Limb (tissue), 2 donors: Measurements from ENCODE around the gene EYA4.
"Not testable (repeated sequence)": the region's sequence is repeated elsewhere in the genome, so short reads cannot be mapped to it uniquely, and the experiment has no call there.

Source experiments
- DNase-seq, 2 donors: peaks; one replicate each; pipeline ENCODE4 v3.0.0-alpha.2; 2016; ENCODE audit errors: extremely low spot score in 2 of 2

EYA4 gene

GRCh38 chr6:133396984-133397348, 155.8 kb downstream of the EYA4 start:
- no peak for DNase-seq

DNA sequence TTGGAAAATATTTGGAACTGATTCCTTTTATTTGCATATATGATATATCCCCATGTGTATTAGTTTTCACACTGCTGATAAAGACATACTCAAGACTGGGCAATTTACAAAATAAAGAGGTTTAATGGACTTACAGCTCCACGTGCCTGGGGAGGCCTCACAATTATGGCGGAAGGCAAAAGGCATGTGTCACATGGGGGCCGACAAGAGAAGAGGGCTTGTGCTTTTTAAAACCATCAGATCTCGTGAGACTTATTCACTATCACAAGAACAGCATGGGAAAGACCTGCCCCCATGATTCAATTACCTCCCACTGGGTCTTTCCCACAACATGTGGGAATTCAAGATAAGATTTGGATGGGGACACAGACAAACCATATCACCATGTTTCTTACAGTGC, 156.4 kb downstream of the EYA4 start:
- DNase-seq, result not testable (repeated sequence)

DNA sequence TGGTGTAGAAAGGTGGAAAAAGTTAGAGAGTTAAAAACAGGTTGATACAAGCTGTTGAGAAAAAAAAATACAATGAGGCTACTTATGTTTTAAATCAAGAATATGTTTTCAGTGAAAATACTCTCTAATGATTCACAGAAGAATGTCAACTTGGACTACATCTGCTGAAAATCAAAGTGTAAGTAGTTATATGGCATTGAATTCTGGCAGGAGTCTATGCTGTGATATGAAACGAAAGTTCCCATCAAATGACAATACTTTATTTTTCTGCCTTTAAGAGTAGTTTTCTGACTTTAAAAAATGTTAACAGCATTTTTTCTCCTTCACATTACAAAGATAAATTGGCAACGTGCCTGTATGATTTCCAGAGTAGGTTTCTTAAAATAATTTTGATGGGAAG, 158.3 kb downstream of the EYA4 start:
- no peak for DNase-seq

GRCh38 chr6:133404151-133404550, 163.0 kb downstream of the EYA4 start:
- no peak for DNase-seq

GRCh38 chr6:133404728-133405127, 163.6 kb downstream of the EYA4 start:
- no peak for DNase-seq

DNA sequence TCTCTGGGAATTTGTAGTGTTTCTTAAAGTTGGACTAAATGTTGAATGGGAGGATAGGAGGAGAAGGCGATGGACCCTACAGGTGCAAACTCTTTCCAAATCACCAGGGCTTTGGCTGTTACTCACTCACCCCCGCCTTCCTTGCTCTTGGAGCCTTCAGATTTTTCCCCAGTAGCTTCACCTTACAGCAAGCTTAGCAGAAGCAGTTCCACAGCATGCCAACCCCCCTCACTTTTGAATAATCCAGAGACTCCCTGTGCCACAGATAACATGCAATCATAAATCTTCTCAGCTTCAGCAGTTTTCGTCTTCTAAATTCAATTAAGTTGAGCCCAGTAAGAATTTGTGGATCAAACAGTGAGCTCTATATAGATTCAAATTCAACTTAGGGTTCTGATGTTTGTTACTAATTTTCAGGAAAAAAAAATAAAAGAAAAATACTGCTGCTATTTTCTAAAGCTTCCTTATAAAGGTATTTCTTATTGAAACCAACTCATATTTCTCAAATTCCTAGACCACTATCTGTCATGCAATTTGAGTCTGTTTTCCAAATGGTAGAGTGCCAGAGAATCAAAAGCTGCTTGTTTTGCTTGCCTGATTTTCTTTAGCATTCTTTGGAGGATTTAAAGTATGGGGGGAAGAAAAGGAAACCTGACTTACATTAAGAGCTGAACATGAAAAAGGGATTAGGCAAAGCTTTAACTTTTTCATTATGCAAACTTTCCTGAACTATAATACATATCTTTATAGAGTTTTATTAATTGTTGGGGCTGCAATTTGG, 166.4 kb downstream of the EYA4 start:
- DNase-seq, result no peak

GRCh38 chr6:133408132-133408531, 167.0 kb downstream of the EYA4 start:
- no peak for DNase-seq

GRCh38 chr6:133408543-133408942, 167.4 kb downstream of the EYA4 start:
- DNase-seq, result no peak

DNA sequence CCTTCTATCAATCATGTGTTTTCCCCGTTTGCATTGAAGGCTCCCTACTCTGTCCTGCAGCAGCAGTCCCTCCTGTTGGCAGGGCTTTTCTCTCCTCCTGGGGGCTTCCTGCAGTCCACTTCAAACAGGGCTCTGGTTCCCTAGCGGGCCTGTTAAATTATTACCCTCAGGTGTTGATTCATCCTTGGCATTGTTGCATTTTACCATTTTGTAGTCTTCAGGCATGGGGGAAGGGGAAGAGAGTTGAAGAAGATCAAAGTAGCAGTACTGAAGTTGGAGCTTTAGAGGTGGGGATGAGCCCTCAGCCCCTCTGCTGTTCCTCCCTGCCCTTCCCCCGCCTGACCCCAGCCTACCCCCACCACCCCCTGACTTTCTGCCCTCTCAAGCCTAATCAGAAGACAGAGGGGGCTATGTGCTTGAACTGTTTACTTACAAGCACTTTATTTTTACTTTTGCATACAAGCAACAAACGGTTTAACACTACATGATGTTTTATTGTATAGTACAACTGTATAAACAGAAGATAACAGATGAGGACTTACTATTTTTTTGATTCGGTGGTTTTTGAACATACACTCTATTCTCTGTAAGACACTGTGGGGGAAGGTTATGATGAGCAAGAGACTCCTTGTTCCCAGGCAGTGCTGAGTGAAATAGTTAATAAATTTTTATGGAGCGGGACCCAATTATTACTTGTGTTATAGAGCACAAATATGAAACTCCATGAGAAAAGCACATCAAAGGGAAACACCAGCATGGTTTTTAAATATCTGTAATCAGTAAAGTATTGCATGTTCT, 169.7 kb downstream of the EYA4 start:
- no peak for DNase-seq

- DNase-seq, result no peak
These were observed 170.6 kb downstream of the EYA4 start for GRCh38 chr6:133411757-133412156.

DNA sequence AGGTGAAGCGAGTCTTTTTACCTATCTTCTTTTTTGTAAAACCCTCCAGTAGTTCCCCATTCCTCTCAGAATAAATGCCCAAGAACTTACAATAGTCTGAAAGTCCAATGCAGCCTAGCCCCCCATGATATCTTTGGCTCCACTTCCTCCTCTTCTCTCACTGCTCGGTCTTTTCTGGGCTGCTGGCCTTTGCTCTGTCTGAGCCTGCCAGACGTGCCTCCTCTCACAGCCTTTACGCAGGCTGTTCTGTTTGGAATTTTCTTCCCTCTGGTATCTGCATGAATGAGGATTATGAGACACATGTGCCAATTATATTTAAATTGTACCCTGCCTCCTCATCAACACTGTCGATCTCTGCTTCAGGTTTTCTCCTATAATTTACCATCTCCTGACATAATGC, 174.1 kb downstream of the EYA4 start:
- no peak for DNase-seq

GRCh38 chr6:133418108-133418507, 177.0 kb downstream of the EYA4 start:
- no peak for DNase-seq

GRCh38 chr6:133423242-133423641, 182.1 kb downstream of the EYA4 start:
- DNase-seq, result no peak

DNA sequence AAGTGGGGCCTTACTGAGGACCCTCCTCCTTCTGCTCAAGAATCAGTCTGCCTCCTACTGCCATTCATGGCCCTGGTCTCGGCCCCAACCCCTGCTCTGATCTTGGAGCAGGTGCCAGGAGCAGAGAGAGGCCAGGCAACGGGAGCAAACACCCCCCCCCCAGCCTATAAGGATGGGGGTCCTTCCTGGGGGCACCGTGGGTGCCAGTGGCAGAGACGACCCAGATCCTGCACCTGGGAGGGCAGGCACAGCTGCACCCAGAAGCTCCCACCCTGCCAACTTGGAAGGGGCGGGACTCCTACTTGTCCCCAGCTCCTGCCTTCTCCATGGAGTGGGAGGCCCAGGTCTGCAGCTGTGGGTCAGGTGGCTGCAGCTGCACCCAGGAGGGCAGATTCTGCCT, 183.2 kb downstream of the EYA4 start:
- no peak for DNase-seq

GRCh38 chr6:133426038-133426437, 184.9 kb downstream of the EYA4 start:
- DNase-seq, result no peak

GRCh38 chr6:133428295-133428694, 187.1 kb downstream of the EYA4 start:
- DNase-seq, result no peak

DNA sequence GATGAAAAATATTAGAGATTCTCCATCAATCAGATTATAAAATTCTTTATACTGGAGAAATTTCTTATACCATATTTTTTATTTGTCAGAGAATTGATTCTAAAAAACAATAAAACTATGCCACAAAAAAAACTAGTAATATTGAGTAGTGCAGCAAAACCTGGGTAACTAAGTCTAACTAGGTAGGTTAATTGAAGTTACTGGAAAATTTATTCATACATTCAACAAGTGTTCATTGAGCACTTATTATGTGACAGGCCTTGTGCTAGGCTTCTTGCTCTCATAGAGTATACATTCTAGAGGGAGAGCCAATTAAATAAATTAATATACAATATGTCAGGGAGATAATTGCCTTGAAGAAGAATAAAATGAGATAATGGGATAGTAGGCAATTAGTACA, 189.4 kb downstream of the EYA4 start:
- no peak for DNase-seq

DNA sequence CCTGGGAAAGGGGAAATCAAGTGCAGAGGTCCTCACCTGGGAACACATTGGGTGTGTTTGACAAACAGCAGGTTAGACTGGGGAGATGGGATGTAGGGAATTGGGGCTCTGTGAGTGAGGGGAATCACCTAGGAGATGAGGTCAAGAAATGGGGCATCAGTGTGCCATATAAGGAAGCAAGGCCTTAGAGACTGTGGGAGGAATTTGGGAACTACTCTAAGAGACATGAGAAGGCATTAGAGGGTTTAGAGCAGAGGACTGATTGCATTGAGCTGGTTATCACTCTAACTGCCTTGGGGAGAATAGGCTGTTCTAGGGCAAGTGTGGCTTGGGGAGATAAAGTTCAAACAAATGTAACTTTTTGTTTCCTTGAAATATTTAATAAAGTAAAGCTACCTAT, 189.9 kb downstream of the EYA4 start:
- DNase-seq, result no peak

DNA sequence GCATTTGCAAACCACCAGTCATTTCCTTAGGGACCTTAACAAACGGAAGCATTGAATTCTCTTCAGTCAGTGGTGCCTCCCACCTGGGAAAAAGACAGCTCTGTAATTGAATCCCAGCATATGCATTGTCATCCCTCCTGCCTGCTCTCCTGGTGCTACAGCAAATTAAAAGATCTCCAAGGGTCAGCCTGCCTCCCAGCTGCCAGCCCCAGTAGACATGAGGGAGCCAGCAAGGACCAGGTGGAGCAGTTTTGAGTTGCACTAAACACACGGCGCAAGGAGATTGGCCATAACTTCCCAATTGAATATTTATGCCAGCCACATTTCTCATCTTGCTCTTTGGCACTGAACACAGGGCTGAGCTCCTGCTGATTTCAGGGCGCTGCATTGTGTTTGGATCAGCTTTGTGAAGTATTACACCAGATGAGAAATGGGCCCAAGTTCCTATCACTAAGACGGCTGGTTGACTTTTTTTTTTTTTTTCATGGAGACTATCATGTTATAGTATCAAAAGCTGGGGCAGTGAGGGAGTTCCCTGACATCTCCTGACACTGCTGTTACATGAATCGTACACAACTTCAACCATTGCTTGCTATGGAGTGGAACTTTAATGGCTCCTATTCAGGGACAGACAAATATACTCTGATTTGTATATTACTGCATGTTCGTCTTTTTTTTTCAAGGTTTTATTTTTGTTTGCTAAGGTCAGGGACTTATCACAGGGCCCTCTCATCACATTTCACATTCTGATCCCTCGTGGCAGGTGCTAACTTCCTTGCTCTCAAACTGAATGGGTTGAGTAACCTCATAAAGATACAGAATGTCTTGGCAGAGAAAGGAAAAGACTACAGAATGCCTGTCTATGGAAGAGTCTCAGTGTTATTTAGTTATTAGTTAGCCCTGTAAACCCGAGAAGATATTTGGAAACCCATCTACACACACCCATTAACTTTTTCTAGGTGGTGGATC, 191.1 kb downstream of the EYA4 start:
- peak; percentile 41 to 44 for DNase-seq

GRCh38 chr6:133435065-133435728, 194.0 kb downstream of the EYA4 start:
- no peak for DNase-seq

GRCh38 chr6:133436652-133437051, 195.5 kb downstream of the EYA4 start:
- DNase-seq, result no peak
